GM19025 (cell line): ENCODE data around the gene SPTBN1.
"Not testable (repeated sequence)": the region's sequence is repeated elsewhere in the genome, so short reads cannot be mapped to it uniquely, and the experiment has no call there.

Source experiments
- ATAC-seq: cut with Tn5 transposase; IDR thresholded peaks from one replicate; pipeline ENCODE4 v1.9.1; 2021; ENCODE audit warnings: mild to moderate bottlenecking, low read depth, moderate library complexity; ENCODE audit not compliant: unreplicated experiment

The SPTBN1 gene

DNA sequence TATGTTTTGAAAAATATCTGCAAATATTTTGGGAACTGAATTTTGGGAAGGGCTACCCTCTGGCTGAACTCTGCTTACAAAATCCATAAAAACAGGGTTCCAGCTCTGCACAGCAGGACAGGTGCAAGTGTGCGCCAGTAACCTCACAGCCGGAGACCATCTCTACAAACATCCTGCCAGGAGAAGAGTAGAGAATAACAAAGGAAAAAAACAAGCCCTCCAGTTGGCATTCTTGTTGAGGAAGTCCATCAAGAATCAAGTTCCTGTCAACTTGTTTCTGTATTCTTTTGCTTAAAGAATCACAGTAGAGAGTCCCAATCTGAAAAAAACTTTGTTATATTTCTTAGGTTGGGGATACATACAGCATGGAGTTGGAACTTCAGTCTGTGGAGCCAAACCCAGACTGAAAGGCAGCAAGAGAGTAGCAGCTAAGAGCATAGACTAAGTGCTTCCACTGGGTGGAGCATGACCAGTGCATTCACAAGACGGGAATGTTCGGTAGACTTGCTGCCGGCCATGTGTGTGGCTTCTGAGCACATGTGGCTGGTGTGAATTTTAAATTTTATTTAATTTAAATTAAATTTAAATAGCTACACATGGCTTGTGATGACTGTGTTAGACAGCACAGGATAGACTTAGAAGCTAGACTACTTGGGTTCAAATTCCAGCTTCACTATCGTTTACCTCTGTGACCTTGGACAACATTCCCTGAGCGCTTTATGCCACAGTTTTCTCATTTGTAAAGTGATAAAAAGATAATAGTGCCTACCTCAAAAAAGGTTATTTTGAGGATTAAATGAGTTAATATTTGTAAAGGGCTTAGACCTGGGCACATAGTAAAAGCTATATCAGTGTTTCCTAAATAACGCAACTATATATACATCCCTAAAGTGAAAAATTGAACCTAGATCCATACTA is 41.9 kb downstream of the SPTBN1 start:
- no peak for ATAC-seq

DNA sequence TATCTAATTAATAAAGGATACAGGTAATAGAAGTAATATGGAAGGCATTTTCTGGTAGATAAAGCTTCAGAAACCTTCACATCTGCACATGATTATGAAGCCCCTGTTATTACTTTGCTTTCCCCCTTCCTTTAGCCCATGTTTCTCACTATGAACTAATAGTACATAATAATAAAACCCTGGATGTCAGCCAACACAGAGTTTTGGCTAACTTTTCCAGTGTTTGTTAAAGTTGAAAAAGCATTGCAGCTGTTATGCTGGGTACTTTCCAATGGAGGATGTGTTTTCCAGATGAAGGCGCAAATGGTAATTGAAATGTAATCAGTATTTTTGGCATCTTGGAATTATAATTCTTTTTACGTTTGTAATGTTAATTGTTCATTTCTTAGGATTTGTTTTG is 43.5 kb downstream of the SPTBN1 start:
- no peak for ATAC-seq

DNA sequence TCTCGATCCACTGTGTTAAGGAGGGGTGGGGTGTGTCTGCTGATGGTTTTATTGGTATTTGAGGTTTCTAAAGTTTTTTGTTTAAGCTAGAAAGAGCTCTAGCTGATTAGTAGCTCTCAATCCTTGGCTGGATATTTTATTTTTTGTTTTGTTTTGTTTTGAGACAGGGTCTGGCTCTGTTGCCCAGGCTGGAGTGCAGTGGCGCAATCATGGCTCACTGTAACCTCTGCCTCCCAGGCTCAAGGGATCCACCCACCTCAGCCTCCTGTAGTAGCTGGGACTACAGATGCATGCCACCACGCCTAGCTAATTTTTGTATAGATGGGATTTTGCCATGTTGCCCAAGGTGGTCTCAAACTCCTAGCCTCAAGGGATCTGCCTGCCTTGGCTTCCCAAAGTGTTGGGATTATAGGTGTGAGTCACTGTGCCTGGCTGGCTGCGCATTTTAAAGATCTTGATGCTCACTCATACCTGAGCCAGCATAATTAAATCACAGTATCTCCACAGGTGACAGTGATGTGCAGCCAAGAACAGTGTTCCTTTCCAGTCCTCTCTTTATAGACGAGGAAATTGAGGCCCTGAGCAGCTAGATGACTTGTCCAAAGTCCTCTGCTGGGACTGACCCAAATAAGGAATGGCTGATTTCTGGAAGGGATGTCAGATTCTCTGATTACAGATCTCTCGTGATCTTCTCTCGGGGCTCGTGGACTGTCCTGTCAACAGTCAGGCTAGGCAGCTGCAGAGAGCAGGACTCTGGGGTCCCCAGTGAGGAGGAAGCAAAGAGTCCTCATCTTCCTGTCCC is 44.5 kb downstream of the SPTBN1 start:
- no peak for ATAC-seq

DNA sequence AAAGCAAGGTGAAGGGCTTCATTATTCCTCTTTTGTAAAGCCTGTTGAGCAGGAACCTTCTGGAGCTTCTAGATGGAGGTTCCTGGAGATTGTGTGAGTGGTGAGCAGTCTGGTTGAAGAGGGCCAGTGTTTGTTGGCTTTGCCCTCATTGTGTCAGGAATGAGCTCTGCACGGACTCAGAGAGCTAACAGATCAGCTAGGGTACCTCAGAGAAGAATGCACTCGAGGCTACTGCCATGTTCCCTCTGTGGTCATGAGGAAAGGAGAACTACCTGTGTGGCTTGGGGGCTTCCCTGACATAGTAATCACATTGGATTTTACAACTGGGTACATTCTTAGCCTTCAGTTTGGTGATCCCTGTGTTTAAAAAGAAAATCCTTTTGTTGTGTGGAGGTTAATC is 46.6 kb downstream of the SPTBN1 start:
- ATAC-seq = no peak

DNA sequence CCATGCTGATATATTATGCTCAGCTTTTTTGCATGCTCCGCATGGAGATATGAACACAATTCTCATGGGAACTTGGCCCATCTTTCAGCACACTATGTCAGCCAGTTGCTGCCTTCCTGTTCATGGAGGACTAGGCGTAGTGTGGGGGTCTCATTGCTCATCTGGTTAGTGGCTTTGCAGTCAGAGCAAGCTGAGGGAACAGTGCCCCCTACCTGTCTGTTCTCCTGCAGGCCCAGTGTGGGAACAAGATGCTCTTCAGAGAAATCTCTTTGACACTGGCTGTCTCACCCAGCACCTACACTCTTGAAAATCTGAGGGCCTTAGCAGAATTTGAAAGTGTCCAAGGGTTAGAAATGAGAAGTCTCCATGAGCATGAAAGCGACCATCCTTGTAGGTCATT is 47.1 kb downstream of the SPTBN1 start:
- no peak for ATAC-seq

DNA sequence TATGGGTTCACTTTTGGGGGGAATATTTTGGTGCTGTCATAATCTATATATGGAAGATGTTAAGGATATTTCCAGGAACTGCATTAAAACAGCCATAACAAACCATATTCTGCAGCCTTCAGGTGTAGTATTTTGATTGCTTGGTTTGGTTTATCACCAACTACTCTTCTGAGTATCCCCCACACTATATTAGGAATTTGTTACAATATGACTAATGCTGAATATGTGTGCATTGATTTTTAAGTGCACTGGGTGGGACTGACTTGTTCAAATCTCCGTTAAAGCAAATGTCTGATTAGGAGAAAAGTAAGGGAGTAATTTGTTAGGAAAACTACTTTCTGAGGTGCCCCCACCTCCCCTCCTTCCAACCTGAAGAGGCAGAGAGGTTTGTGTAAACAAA is 47.7 kb downstream of the SPTBN1 start:
- ATAC-seq = no peak

DNA sequence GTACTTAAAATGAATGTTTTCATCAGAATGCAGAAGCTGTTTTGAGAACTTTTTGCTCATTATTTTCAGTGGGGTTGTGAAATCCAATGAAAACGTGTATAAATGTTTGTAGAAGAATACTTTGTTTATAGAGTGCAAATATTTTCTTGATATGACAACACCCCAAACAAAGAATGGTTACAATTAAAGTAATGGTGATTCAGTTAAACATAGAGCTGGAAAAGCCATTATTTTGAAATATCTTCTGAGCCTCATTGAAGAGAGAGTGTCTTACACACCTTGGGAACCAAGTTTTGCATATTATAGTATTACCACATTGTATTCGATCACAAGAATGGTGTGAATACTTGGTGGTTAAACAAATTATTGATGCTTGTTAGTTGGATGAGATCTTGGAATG is 48.7 kb downstream of the SPTBN1 start:
- no peak for ATAC-seq

DNA sequence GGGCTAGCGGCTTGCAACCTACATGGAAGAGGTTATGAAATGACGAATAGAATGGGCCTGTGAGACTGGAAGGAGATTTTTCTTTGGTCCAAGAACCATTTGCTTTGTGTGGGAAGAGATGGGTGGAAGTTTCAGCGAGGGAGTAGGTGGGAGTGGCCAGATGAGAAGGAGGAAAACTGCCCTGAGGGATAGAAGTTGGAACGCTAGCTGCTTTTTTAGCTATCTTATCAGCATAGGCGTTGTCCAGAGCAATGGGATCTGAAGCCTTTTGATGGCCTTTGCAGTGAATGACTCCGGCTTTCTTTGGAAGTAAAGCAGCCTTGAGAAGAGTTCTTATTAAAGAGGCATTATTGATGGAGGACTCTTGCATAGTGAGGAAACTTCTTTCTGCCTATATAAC is 52.4 kb downstream of the SPTBN1 start:
- no peak for ATAC-seq

DNA sequence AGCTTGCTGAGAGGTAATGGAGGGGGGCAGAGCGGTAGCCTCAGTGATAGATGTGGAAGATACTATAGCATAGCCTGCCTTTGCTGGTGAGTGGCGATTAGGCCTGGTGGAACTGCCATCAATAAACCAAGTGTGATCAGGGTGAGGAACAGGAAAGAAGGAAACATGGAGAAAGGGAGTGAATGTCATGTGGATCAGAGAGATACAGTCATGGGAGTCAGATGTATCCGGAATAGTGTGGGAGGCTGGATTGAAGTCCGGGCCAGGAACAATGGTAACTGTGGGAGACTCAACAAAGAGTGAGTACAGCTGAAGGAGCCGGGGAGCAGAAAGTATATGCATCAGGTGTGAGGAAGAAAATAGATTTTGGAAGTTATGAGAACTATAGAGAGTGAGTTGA is 52.9 kb downstream of the SPTBN1 start:
- not testable (repeated sequence) for ATAC-seq

DNA sequence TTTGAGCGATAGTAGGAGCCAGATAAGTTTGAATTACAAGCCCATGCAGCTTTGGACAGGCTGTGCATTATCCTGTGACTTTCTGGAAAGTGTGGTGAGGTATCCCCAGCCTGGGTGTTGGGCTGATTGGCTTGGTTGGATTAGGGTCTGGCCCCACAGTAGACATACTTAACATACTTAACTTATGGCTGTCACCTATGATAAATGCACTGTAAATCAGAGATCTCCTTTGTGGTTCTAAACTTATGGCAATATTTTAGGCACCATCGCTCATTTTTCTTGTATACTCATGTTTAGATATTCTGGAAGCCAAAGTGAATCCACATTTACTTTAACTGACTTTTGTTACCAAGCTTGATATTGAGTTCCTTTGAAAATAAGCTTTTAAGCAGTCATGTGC is 54.8 kb downstream of the SPTBN1 start:
- ATAC-seq = no peak

DNA sequence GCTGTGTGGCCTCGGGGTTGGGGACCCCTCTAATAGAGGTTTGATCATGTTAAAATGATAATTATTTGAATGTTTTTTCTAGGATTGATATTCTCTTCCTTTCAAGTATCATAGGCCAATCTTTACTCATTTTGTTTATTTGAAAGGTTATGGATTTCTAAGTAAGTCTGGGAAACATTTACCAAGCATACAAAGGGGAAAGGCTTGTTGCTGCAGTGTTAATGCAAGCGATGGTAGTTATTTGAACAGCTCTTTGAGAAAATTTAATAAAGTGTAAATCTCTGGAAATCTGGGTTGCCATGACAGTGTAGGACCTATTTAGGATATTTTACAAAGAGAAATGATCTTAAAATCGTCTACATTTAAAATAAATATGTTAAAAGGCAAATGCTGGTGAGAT is 56.1 kb downstream of the SPTBN1 start:
- ATAC-seq = no peak

DNA sequence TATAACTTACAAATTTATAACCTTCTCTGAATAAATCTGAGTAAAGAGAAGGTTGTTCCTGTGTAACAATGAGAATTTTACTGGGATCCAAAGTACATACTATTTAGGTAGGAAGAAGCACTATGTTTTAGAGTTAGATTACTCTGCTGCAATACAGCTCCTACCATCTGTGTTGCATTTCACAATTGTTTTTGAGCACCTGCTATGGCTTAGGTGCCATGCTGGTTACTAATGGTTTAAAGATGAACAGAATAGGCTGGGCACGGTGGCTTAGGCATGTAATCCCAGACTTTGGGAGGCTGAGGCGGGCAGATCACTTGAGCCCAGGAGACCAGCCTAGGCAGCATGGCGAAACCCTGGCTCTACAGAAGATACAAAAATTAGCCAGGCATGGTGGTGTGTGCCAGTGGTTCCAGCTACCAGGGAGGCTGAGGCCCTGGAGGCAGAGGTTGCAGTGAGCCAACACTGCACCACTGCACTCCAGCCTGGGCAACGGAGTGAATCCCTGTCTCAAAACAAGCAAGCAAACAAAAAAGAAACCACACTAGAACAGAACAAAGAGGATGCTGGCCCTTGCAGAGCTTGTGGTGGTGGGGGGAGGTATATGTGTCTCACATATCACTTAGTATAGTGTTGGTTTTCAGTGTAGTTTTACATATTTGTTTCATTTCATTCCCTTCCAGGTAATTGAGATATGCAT is 56.7 kb downstream of the SPTBN1 start:
- ATAC-seq = no peak

DNA sequence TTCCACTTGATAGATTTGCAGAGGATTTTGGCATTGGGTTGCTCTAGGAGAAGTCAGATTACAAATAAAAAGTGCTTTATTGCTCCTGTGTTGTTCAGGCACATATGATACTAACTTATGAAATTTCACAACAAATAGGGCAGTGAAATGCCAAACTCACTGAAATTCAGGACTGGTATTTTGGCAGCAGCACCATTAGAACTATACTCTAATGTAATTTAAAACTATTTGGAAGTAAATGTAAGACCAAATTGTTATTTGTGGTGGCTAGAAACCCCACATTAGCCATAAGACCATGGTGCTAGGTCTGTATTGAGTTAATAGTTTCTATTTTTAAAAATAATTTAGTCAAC is 57.2 kb downstream of the SPTBN1 start:
- ATAC-seq = no peak

DNA sequence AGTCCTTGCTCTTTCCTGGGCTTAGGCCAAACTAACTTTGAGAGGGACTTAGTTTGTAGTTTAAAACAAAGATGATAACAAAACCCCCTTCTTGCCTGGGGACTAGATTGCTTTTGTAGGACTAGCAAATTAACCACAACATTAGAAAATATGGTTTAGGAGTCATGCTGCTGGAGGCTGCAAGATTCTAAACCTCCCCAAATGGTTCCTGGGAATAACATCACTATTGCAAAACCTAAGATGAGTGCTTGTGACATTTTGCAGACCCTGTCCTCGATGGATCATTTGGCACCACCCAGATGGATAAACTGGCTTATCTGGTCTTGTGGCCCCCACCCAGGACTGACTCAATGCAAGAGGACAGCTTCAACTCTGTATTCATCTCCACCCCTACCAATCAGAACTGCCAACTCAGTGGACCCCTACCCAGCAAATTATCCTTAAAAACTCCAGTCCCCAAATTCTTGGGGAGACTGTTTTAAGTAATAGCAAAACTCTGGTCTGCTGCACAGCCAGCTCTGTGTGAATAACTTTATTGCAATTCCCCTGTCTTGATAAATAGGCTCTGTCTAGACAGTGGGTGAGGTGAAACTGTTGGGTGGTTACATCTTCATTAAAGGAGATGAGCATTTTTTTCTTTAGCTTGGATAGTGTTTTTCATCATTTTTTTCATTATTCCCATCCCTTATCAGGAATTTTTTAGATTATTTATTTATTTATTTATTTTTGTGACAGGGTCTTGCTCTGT is 58.9 kb downstream of the SPTBN1 start:
- no peak for ATAC-seq

DNA sequence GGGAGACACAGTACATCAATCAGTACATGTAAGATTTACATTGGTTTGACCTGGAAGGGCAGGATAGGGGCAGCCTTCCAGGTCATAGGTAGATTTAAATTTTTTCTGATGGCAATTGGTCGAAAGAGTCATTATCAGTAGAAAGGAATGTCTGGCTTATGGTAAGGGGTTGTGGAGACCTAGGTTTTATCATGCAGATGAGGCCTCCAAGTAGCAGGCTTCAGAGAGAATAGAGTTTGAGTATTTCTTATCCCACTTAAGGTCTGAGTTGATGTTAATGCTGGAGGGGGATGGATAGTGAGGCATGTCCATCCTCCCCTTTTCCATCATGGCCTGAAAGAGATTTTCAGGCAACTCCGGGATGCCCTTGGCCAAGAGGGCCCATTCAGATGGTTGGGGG is 60.7 kb downstream of the SPTBN1 start:
- ATAC-seq = no peak

DNA sequence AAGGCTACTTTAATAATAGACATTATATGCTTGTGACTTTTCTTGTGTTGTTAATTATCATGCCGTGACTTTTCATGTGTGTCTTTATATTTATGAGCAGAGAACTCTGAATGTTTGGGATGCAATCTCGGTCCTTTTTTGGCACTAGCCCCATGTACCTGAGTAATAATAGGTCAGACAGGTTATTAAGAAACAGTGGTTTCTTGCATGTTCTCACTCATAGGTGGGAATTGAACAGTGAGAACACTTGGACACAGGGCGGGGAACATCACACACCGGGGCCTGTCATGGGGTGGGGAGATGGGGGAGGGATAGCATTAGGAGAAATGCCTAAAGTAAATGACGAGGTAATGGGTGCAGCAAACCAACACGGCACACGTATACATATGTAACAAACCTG is 61.9 kb downstream of the SPTBN1 start:
- not testable (repeated sequence) for ATAC-seq

DNA sequence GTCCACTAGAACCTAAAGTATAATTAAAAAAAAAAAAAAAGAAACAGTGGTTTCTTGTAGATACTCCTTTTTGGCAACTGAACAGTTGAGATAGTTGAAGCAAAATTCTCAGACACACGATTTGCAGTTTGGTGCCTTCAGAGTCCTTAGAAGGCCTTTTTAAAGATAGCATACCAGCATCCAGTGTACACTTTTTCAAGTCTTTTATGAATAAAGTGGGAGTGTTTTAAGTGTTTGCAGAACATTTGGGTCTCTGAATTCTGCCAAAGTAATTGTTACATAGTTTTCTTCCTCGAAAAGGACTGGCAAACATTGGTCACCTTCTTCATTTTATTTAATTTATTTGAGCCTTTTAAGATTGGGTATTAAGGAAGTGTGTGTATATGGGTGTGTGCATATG is 62.3 kb downstream of the SPTBN1 start:
- no peak for ATAC-seq

DNA sequence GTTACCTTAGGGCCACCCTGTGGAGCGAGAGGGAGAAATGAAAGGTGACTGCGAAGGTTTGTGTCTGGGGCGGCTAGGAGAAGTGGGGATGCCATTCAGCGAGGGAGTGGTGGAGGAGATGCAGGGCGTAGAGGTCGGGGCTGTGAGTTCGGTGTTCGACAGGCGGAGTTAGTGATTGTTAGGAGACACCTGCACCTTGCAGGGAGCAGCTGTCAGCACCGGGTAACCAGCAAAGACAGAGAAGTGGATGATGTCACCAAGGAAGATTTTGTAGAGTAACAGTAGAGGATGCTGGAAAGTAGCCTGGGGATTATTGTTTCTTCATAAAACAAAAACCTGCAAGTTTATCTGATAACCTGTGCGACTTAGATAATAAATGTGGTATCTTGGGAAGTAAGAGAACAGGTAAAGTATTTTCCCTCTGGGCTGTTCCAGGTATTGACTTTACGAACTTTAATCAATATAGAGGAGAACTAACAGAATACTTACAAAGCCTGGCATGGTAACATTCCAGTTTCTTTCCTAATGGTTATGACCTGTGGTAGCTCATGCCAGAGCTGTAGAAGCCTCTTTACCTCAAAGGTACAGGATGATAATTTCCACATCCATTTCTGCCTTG is 63.8 kb downstream of the SPTBN1 start:
- ATAC-seq = no peak

DNA sequence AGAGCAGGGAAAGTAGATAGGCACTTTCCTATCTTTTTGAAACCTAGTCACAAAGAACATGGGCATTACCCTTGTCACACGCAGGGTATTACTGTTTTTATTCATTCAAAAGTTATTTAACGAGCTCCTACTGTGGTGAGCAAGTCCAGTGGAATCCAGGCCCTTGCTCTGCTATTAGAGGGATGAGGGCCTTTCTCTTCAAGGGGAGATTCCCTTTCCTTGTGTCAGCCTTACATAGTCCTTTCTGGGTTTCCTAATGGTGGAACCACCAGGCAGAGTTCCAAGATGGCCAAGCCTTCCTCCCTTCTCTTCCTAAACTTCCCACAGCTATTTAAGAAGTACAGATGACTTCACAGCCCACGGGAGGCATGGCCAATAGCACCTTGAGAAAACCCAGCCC is 64.6 kb downstream of the SPTBN1 start:
- ATAC-seq = no peak

DNA sequence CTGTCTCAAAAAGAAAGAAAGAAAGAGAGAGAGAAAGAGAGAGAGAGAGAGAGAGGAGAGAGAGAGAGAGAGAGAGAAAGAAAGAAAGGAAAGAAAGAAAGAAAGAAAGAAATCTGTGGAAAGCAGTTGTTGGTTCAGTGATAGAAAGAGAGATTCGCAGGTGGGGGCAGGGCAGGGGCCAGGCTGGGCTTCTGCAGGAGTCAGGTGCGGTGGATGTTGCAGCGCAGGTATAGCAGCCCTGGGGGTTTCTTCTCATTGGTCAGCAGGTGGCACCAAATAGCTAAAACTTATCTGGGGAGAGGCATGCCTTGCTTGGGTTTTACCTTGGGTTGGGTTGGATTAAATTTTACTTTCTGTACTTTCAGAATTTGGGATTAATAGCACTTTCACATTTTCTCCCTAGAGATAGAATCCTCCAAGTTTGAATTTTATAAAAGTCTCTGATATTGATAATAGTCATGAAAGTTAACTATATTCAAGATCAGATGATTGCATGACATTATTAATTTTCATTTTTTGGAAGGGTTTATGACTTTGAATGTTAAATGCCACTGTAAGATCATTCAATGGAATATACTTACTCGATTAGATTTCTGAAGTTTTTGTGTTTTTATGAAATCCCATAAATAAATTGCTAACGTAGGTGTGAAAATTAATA is 66.6 kb downstream of the SPTBN1 start:
- peak; percentile 76 for ATAC-seq
